Spleen (tissue), 7 donors: Measurements from ENCODE around the gene PPP3R2.

ENCODE experiments used
- CTCF ChIP-seq, 11 experiments: fragments of 200-600 bp in 7 of 11; fragments of 450-650 bp in 4 of 11; sonication (generic) in 4 of 11; IDR thresholded peaks in 8 of 11; conservative IDR thresholded peaks in 3 of 11; 1 replicate in 7 of 11; 2 replicates in 4 of 11; pipeline versions ENCODE4 v1.4.0 to v1.8.0; 2016 to 2021; ENCODE audit warnings: antibody characterized with exemption in 11 of 11, inconsistent platforms in 4 of 11, mild to moderate bottlenecking in 1 of 11
- POLR2A ChIP-seq, 3 donors: fragments of 450-650 bp; IDR thresholded peaks; one replicate each; pipeline ENCODE4 v1.5.1; 2017; ENCODE audit warnings: antibody characterized with exemption in 3 of 3, mild to moderate bottlenecking in 1 of 3
- POLR2AphosphoS5 ChIP-seq, 3 donors: sonication (generic); formaldehyde crosslinking; IDR thresholded peaks; one replicate each; pipeline ENCODE4 v1.5.1; 2017; ENCODE audit warnings: antibody characterized with exemption in 3 of 3
- donor health status: DM: no; HTN: no; CAD: no; lungs with moderate emphysema.
- donor health status: DM: no; HTN: no; CAD: no.
- donor health status: DM: no; HTN: no; CAD: no.

GRCh38 chr9:101632611-101633010 lies 37.8 kb upstream of the PPP3R2 start:
- TF ChIP-seq CTCF (IDR thresholded peaks at IDR 0.05 in 8 of 11, conservative IDR thresholded peaks at IDR 0.05 in 3 of 11) (no peak), POLR2AphosphoS5 (IDR thresholded peaks at IDR 0.05) (no peak), POLR2A (IDR thresholded peaks at IDR 0.05) (no peak)
